ENCODE results near the gene RELL1.

RELL1 gene

DNA sequence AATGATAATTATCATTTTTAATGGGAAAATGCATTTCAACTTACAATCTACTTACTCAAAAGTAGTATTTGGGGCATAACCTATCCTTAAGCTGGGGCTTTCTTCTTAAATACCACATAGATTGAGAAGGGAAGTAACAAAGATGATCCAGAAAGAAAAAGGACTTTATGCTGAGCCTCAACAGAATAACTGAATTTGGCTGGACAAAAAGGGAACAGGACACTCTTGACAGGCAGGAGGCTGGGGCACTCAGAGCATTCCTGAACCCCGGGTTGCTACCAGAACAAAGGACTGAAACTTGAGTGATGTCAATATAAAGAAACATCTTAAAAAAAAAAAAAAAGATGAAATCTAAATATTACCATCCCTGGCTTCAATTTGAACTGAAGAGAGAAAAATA is 23.9 kb downstream of the RELL1 start:
- TF ChIP-seq, protein P1, sequence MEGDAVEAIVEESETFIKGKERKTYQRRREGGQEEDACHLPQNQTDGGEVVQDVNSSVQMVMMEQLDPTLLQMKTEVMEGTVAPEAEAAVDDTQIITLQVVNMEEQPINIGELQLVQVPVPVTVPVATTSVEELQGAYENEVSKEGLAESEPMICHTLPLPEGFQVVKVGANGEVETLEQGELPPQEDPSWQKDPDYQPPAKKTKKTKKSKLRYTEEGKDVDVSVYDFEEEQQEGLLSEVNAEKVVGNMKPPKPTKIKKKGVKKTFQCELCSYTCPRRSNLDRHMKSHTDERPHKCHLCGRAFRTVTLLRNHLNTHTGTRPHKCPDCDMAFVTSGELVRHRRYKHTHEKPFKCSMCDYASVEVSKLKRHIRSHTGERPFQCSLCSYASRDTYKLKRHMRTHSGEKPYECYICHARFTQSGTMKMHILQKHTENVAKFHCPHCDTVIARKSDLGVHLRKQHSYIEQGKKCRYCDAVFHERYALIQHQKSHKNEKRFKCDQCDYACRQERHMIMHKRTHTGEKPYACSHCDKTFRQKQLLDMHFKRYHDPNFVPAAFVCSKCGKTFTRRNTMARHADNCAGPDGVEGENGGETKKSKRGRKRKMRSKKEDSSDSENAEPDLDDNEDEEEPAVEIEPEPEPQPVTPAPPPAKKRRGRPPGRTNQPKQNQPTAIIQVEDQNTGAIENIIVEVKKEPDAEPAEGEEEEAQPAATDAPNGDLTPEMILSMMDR (IDR thresholded peaks at IDR 0.05; ENCODE audit: low read depth, low read length, missing control alignments), result no peak
- no peak for DNase-seq (ENCODE audit: extremely low read depth, low read depth)
- no peak overlapping the region for H3K4me3 ChIP-seq (replicated peaks; ENCODE audit: low read depth, low read length)

- no peak overlapping the region for H3K4me3 ChIP-seq (replicated peaks; ENCODE audit: low read depth, low read length)
- TF ChIP-seq, protein P1 (IDR thresholded peaks at IDR 0.05; ENCODE audit: low read depth, low read length, missing control alignments), result no peak
- DNase-seq (ENCODE audit: extremely low read depth, low read depth), result peak; percentile 79
Observed at GRCh38 chr4:37661772-37662171, 24.4 kb downstream of the RELL1 start.

DNA sequence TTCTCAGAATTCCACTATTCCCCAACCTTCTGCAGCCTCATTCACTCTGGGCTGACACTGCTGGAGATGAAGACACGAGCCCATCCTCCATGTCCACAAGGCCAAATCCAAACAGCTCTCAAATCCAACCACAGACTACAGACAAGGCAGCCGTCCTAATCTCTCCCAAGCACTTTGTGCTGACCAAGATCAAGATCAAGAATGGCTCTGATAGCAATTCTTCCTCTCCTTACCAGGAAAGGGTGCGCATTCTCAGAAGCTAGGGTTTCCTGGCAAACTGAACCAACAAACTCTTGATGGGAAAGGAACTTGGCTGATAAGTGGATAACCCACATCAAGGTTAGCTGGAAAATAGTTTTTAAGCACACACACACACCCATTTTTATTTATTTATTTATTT is 26.5 kb downstream of the RELL1 start:
- no peak overlapping the region for H3K4me3 ChIP-seq (replicated peaks; ENCODE audit: low read depth, low read length)
- TF ChIP-seq, protein P1 (IDR thresholded peaks at IDR 0.05; ENCODE audit: low read depth, low read length, missing control alignments), result no peak
- DNase-seq (ENCODE audit: extremely low read depth, low read depth), result no peak

- H3K4me3 ChIP-seq (replicated peaks; ENCODE audit: low read depth, low read length), result no peak overlapping the region
- DNase-seq (ENCODE audit: extremely low read depth, low read depth), result no peak
- TF ChIP-seq, protein P1 (IDR thresholded peaks at IDR 0.05; ENCODE audit: low read depth, low read length, missing control alignments), result no peak
Observed at GRCh38 chr4:37656649-37657048, 29.5 kb downstream of the RELL1 start.

DNA sequence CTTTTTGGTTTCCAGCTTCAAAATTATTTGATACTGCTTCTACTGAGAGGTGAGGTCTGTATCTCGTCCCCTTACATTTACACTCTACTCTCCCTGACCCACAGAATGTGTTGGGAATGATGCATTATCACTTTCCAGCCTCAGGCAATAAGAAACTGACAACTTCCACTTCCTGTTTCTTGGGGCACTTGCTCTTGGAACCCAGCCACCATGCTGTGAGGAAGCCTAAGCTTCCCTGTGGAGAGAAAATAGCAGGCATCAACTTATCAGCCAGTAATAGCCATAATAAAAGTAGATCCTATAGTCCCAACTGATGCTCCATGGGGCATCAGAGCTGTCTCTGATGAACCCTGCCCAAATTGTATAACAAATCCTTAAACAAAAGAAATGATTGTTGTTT is 32.6 kb downstream of the RELL1 start:
- no peak overlapping the region for H3K4me3 ChIP-seq (replicated peaks; ENCODE audit: low read depth, low read length)
- TF ChIP-seq, protein P1 (IDR thresholded peaks at IDR 0.05; ENCODE audit: low read depth, low read length, missing control alignments), result no peak
- peak; percentile 14 for DNase-seq (ENCODE audit: extremely low read depth, low read depth)

- DNase-seq (ENCODE audit: extremely low read depth, low read depth), result no peak
- H3K4me3 ChIP-seq (replicated peaks; ENCODE audit: low read depth, low read length), result no peak overlapping the region
- TF ChIP-seq, protein P1 (IDR thresholded peaks at IDR 0.05; ENCODE audit: low read depth, low read length, missing control alignments), result no peak
Observed at GRCh38 chr4:37652747-37653527, 33.2 kb downstream of the RELL1 start.
